Stimulated activated CD4-positive, alpha-beta T cell treated with anti-CD3 and anti-CD28 coated beads, Interleukin-1b, Interleukin-23, amount 100 ng/mL, for 4 hours (primary cell): Measurements from ENCODE around the gene FAM163B.
"Not testable (repeated sequence)": the region's sequence is repeated elsewhere in the genome, so short reads cannot be mapped to it uniquely, and the experiment has no call there.

Experiments used
- DNase-seq, 2 donors: peaks; one replicate each; pipeline ENCODE4 v3.0.0-alpha.2; 2020; ENCODE audit warnings: low read depth in 2 of 2

The FAM163B gene

GRCh38 chr9:133569891-133570690, 39.1 kb downstream of the FAM163B start:
- DNase-seq, result no peak

GRCh38 chr9:133569121-133569785, 39.9 kb downstream of the FAM163B start:
- no peak for DNase-seq

GRCh38 chr9:133568186-133568585, 41.0 kb downstream of the FAM163B start:
- DNase-seq, result no peak

GRCh38 chr9:133566817-133567216, 42.4 kb downstream of the FAM163B start:
- DNase-seq, result no peak

GRCh38 chr9:133566382-133566781, 42.8 kb downstream of the FAM163B start:
- no peak for DNase-seq

GRCh38 chr9:133564451-133565116, 44.6 kb downstream of the FAM163B start:
- DNase-seq, result no peak

- DNase-seq, result not testable (repeated sequence)
Measured at GRCh38 chr9:133563814-133564213, 45.4 kb downstream of the FAM163B start.

GRCh38 chr9:133563291-133563796, 45.8 kb downstream of the FAM163B start:
- no peak for DNase-seq

- DNase-seq, result no peak
Measured at GRCh38 chr9:133562611-133563290, 46.4 kb downstream of the FAM163B start.

GRCh38 chr9:133561976-133562554, 47.1 kb downstream of the FAM163B start:
- DNase-seq, result no peak

GRCh38 chr9:133560944-133561343, 48.2 kb downstream of the FAM163B start:
- no peak for DNase-seq

GRCh38 chr9:133560311-133560710, 48.9 kb downstream of the FAM163B start:
- no peak for DNase-seq

- peak; percentile 7 to 16 for DNase-seq
Measured at GRCh38 chr9:133558191-133559126, 50.7 kb downstream of the FAM163B start.

- no peak for DNase-seq
Measured at GRCh38 chr9:133557581-133557980, 51.6 kb downstream of the FAM163B start.

GRCh38 chr9:133556354-133556753, 52.8 kb downstream of the FAM163B start:
- DNase-seq, result no peak

- DNase-seq, result no peak
Measured at GRCh38 chr9:133554729-133555128, 54.5 kb downstream of the FAM163B start.

GRCh38 chr9:133553973-133554713, 55.0 kb downstream of the FAM163B start:
- no peak for DNase-seq

GRCh38 chr9:133553123-133553522, 56.1 kb downstream of the FAM163B start:
- no peak for DNase-seq

GRCh38 chr9:133552236-133552635, 57.0 kb downstream of the FAM163B start:
- no peak for DNase-seq

- DNase-seq, result no peak
Measured at GRCh38 chr9:133551446-133551845, 57.7 kb downstream of the FAM163B start.
